Karpas-422 (cell line): ENCODE results near the gene TMTC1. TPM values are rescaled to one million over a fixed set of nuclear protein-coding genes. Genes with fewer than 3 reads are reported as not detected.

Experiments used
- DNase-seq: peaks from one replicate; pipeline ENCODE4 v3.0.0-alpha.2; 2015
- H2AFZ ChIP-seq: fragments of 200-600 bp; sonication (generic); 2 replicates; pipeline ENCODE4 v1.6.1; 2014; ENCODE audit warnings: antibody characterized with exemption, low read length, mixed read lengths
- H3K27ac ChIP-seq: fragments of 200-600 bp; sonication (generic); 2 replicates; pipeline ENCODE4 v1.5.1; 2014; ENCODE audit warnings: mild to moderate bottlenecking, low read length, moderate library complexity
- H3K27me3 ChIP-seq: fragments of 200-600 bp; sonication (generic); 2 replicates; pipeline ENCODE4 v1.6.1; 2014; ENCODE audit warnings: low read length, mixed read lengths
- H3K36me3 ChIP-seq: fragments of 200-600 bp; sonication (generic); 2 replicates; pipeline ENCODE4 v1.6.1; 2014; ENCODE audit warnings: low read length, mixed read lengths; ENCODE audit not compliant: insufficient read depth
- H3K4me1 ChIP-seq: fragments of 200-600 bp; sonication (generic); 2 replicates; pipeline ENCODE4 v1.6.1; 2014; ENCODE audit warnings: mild to moderate bottlenecking, low read length, mixed read lengths
- H3K4me2 ChIP-seq: fragments of 200-600 bp; sonication (generic); 2 replicates; pipeline ENCODE4 v1.6.1; 2014; ENCODE audit warnings: low read length, low read depth, mild to moderate bottlenecking; ENCODE audit not compliant: poor library complexity, severe bottlenecking
- H3K4me3 ChIP-seq: fragments of 200-600 bp; sonication (generic); 2 replicates; pipeline ENCODE4 v1.5.1; 2014; ENCODE audit warnings: mild to moderate bottlenecking, antibody characterized with exemption, low read length, mixed read lengths
- H3K79me2 ChIP-seq: fragments of 200-600 bp; sonication (generic); 2 replicates; pipeline ENCODE4 v1.6.1; 2014; ENCODE audit warnings: mild to moderate bottlenecking, low read length, mixed read lengths
- H3K9ac ChIP-seq: fragments of 200-600 bp; sonication (generic); 2 replicates; pipeline ENCODE4 v1.6.0; 2014; ENCODE audit warnings: low read length
- H3K9me2 ChIP-seq: fragments of 200-600 bp; sonication (generic), shearing (Covaris generic); replicated peaks from 2 replicates; pipeline ENCODE4 v1.6.0; 2014; ENCODE audit warnings: mild to moderate bottlenecking, low read length, moderate library complexity; ENCODE audit not compliant: insufficient read depth
- H3K9me3 ChIP-seq: fragments of 300-700, 200-600 bp; sonication (generic); 2 replicates; pipeline ENCODE4 v1.6.1; 2014; ENCODE audit warnings: low read length, mixed read lengths
- H4K20me1 ChIP-seq: fragments of 200-600 bp; sonication (generic); 2 replicates; pipeline ENCODE4 v1.6.1; 2014; ENCODE audit warnings: mild to moderate bottlenecking, antibody characterized with exemption, low read length, low read depth; ENCODE audit not compliant: insufficient read depth
- total RNA-seq: library from RNA; depleted of rRNA; stranded (reverse); fragments of >200 nt; shearing (Covaris generic); gene quantifications from 2 replicates; pipeline ENCODE4 v1.2.3, GENCODE V29; 2014; ENCODE audit warnings: low replicate concordance

Gene TMTC1
- total RNA-seq, 1 experiment from 2014 or later, result not detected

DNA sequence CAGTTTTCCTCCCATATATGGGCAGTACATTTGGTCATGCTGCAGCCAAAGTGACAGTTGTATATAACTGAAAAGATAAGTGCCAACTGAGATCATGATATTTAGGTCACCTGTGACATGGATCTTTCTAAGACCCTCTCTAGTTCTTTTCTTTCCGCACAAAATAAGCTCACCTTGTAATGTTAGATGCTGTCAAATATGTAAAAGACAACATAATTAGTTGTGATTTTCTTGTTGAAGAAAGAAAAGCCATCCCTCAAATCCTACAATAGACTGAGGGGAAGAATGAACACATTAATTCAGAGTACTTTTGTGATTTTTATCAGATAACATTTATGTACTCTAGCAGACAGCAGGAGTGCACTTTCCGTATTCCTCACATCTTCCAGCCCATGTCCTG lies 323.7 kb downstream of the TMTC1 start:
- Histone ChIP-seq H2AFZ (no peak overlapping the region), H3K9me3 (no peaks in the 10 kb centered on the region), H3K9ac (no peak overlapping the region), H3K4me1 (no peaks in the 10 kb centered on the region), H3K4me2 (no peak overlapping the region), H3K27me3 (no peaks in the 10 kb centered on the region), H3K36me3 (no peaks in the 10 kb centered on the region), H3K79me2 (no peaks in the 10 kb centered on the region), H4K20me1 (no peaks in the 10 kb centered on the region), H3K9me2 (no peaks in the 10 kb centered on the region), H3K4me3 (no peak overlapping the region), H3K27ac (no peak overlapping the region)
- no peak for DNase-seq

DNA sequence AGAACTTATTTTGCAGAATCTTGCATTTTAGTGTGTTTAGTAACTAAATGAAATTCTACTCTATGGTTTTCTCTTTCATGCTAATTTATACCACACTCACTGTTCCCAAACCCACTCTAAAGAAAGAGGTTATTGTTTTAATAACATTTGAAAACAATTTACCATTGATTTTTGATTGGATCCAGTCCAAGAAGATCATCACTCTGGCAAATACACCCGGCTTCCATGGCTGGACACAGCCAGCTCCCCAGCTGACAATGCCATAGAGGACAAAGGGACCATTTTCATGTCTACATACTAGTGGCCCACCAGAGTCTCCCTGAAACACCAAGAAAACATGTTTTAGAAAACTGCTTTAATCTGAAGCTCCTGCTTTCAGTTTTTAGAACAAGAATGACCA lies 328.7 kb downstream of the TMTC1 start:
- Histone ChIP-seq H3K4me2 (no peak overlapping the region), H3K9me2 (no peaks in the 10 kb centered on the region)

DNA sequence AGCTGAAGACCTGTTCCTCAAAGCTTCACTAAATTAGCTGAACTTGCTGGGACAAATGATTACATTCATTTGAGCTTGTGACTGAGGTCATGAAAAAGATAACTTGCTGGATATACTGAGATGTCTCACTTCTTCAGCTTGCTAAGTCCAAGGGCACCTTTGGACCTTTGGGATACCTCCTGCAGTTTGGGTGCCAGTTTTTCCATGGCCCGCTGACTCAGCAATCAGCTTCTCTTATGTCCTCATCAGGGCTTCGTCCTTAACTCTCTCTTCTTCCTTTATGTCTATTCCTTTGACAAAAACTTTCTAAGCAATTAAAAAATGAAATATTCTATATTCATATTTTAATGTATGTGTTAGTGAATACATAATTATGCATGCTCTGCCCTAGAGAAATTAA lies 331.9 kb downstream of the TMTC1 start:
- Histone ChIP-seq H3K4me3 (no peak overlapping the region), H3K36me3 (no peaks in the 10 kb centered on the region), H3K4me2 (no peak overlapping the region)

More for the DNA sequence above, 328.7 kb downstream of the TMTC1 start:
- H3K36me3 ChIP-seq, result no peaks in the 10 kb centered on the region
- H3K4me3 ChIP-seq, result no peak overlapping the region
- H2AFZ ChIP-seq, result no peak overlapping the region
- H3K4me1 ChIP-seq, result no peaks in the 10 kb centered on the region
- H3K9me3 ChIP-seq, result no peaks in the 10 kb centered on the region
- no peak for DNase-seq
- H4K20me1 ChIP-seq, result no peaks in the 10 kb centered on the region
- H3K27me3 ChIP-seq, result no peaks in the 10 kb centered on the region
- H3K27ac ChIP-seq, result no peak overlapping the region
- no peaks in the 10 kb centered on the region for H3K79me2 ChIP-seq
- no peak overlapping the region for H3K9ac ChIP-seq

More for the DNA sequence above, 331.9 kb downstream of the TMTC1 start:
- Histone ChIP-seq H3K27ac (no peak overlapping the region), H3K27me3 (no peaks in the 10 kb centered on the region), H3K4me1 (no peaks in the 10 kb centered on the region), H3K79me2 (no peaks in the 10 kb centered on the region), H3K9me3 (no peaks in the 10 kb centered on the region), H4K20me1 (no peaks in the 10 kb centered on the region), H3K9me2 (no peaks in the 10 kb centered on the region), H3K9ac (no peak overlapping the region), H2AFZ (no peak overlapping the region)
- DNase-seq, result no peak
